CD4-positive, alpha-beta T cell treated with Interleukin-6 for 4 hours (primary cell): ENCODE measurements around the gene TP53TG5.
A peak's percentile ranks its signal among the peaks of the same experiment; 100 is the strongest.
"Not testable (repeated sequence)": the region's sequence is repeated elsewhere in the genome, so short reads cannot be mapped to it uniquely, and the experiment has no call there.

ENCODE experiments used
- DNase-seq: peaks from one replicate; pipeline ENCODE4 v3.0.0-alpha.2; 2020; ENCODE audit warnings: mixed read lengths

TP53TG5 gene

GRCh38 chr20:45366192-45366591 lies 11.9 kb downstream of the TP53TG5 start:
- DNase-seq = no peak

DNA sequence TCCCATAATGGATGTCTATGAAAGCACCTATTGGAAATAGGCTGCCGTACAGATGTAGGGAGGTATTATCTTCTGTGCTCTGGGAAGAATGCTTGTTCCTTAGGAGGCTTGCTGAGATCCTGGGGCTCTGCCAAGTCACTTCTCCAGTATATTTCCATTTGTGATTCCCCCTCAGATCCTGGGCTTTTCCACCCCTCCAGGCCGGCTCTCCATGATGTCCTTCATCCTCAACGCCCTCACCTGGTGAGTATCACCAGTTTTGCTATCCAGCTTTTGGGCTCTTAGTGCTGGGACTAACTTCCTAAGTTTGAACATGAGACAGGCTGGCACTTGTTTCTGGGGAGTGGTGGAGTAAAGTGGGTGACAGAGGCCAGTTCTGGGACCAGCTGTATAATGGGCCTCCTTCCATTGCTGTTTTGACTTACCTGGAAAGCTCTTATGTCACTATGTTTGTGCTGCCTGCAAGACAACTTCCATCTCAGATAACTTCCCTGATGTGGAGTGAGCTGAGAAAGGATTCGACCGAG lies 12.6 kb downstream of the TP53TG5 start:
- DNase-seq = no peak

GRCh38 chr20:45363611-45364492 lies 14.3 kb downstream of the TP53TG5 start:
- DNase-seq = no peak

DNA sequence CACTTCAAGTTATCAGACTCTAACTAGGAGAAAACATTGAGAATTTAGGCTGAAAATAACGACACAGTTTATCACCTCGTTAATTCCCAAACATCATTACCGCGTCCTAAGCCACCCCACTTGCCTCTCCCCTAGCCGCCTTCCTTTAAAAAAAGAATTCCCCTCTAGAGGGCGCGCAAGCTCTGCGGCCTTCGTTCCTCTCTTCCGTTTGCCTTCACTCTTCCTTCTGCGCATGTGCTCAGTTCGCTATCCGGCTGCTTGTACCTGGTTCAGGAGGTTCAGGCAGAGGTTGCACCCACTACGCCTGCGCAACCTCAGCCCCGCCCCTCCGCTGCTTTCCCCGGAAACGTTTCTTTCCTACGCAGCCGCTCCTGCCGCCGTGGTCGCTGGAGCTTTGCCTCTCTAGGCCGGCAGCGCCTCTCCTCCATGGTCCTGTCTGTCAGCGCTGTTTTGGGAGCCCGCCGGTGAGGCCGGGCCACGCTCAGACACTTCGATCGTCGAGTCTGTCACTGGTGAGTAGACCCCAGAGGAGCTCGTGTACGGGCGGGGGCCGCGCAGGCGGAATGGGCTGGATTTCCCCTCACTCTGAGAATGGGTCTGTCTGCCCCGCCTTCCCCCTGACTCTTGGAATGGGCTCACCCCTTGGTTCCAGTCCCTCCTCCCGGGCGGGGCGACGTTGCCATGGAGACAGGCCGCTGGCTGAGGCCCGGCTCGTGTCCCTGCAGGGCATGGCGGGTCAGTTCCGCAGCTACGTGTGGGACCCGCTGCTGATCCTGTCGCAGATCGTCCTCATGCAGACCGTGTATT lies 15.1 kb downstream of the TP53TG5 start, which contains the start of gene SYS1:
SYS1 (plus strand) TSS at position 353 of the 807 bp plus-strand sequence; CDS start at position 729, 376 bp downstream.
- DNase-seq = peak; percentile 99

DNA sequence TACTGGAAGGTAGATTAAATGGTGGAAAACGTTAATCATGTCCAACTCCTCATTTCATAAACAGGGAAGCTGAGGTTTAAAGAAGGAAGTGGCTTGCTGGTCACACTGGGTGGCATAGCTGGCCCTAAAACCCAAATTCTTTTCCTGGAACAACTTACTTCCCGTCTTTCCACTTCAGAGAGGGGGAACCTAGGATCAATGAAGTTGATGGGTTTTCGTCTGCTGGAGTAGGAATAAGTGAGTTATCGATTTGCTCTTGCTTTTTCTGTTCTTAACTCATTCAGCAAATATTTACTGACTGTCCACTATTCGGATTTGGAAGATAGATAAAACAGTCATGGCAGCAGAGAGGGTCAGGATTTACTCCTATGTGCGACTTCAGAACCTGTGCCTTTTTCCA lies 16.3 kb downstream of the TP53TG5 start:
- no peak for DNase-seq

DNA sequence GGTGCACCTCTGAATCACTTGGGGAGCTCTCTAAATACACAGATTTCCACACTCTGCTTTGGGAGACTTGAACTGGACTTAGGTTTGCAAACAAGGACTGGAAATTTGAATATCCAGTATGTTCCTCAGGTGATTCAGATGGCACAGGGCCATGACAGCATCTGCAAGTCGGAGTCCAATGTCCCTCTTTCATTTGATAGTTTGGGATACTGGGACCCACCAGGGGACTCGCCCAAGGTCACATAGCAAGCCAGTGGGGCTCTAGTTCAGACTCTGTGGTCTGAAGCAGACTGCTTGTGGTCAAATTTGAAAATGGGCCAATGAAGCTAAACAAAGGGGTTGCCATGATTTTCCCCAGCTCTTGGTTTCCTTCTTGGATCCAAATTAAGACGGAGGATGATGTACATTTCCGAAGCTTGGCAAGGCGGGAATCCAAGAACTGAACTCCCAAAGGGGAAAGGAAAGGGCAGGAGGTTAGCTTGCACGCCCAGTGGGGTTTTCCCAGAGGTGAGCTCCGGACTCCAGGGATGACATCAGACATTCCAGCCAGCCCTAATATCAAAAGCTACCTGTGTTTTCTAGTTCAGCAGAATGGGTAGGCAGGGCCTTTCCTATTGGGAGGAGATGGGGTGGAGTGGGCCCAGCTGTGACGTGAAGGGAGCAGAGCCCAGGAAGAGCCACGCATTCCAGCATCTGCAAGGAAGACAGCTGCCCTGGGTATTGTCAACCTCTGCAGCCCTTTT lies 18.5 kb downstream of the TP53TG5 start:
- DNase-seq = no peak

DNA sequence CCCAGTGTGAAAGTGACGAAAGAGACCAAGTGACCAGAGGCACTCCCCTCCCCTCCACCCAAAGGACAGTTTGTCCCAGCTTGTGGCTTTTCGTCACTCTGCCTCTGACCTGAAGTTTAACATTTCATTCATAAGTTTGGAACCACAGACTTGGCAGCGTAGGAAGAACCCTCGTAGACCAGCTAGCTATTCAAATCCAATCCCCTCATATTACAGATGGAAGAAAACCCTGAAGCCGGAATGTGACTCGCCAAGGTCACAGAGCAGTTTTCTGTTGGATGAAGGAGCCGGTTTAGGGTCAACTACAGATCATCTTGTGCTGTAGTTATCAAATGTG lies 19.1 kb downstream of the TP53TG5 start:
- no peak for DNase-seq

DNA sequence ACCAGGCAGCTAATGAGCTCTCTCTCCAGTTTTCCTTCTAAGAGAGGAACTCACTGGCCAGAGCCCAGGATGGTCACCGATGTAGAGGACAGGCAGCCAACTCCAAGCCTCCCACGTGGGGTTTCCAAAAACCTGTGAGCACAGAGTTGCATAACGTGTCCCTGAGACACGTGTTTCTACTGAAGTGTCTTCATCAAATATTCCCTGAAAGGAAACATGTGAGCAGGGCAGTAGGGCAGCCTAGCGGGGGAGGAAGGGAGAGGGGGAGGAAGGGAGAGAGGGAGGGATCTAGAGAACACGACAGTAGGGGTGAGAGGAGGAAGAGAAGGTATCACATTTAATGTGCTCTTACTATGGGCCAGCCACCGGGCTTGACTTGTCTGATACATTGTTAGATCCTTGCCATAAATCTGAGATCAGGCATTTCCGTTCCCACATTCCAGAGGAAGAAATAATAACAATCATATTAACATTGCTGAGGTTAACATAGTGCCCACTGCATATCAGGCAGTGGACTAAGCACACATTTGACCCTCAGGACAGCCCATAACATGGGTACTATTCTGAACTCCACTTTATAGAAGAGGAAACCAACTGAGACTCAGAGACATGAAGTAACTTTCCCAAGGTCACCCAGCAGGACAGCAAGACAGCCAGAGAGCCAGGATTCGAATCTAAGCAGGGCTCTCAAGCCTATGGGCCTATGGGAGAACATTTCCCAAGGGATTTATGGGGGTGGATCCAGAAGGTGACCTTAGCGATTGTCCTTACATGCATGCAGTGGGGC lies 19.6 kb downstream of the TP53TG5 start:
- no peak for DNase-seq

DNA sequence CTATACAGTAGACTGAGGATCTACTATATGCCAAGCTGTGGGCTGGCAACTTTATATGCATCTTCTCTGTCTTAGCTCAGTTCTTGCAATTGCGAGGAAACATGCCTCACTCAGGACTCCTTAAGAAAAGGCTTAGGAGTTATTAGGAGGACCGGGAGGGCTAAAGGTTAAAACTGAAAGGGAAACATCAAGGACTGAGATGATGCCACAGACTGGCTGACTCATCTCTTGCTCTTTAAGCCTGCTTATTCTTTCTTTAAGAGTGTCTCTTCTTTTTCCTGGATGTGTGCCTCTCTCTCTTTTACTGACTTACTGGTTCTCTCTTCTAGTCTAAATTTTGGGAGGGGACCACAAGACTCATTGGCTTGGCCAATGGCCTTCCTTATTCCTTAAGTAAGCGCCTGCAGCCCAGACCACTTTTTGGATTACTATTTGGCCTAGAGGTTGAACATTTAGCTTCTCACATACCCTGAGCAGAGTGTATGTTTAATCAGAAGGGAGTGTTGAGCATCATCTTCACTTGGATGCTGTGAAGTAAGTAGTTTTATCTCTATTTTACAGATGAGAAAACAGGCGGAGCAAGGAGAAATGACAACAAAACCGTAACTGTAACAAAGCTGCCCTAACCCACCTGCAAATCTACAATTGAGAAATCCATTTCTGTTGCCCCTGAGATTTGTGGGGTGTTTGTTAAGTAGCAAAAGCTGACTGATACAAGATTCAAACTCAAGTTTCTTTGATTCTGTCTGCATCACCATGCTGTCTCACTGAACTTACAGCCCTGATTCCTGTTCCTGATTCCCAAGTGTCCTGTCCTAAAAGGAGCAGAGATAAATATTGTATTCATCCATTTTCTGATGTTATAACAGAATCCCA lies 22.7 kb downstream of the TP53TG5 start:
- no peak for DNase-seq

- DNase-seq = no peak
Observed at GRCh38 chr20:45354423-45355208, 23.5 kb downstream of the TP53TG5 start.

GRCh38 chr20:45353746-45354145 lies 24.4 kb downstream of the TP53TG5 start:
- DNase-seq = no peak

- no peak for DNase-seq
Observed at GRCh38 chr20:45352729-45353128, 25.4 kb downstream of the TP53TG5 start.

GRCh38 chr20:45350795-45351194 lies 27.3 kb downstream of the TP53TG5 start:
- not testable (repeated sequence) for DNase-seq

DNA sequence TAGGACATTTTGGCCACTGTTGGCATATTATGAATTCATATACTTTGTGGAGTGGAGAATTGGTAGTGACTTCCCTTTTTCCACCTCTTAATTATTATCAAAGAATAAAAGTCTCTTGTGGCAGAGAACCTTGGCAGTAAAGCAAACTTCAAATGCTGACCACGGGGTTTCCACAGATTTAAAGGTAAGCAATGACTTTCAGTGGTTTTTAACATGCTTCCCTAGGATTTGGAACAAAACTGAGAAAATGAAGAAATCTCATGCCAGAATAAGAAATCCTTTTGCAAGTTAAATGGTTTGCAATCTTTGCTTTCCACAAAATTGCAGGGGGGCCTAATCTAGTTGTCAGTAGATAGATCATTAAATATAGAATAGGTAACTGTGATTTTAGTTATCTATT lies 27.9 kb downstream of the TP53TG5 start:
- DNase-seq = no peak

DNA sequence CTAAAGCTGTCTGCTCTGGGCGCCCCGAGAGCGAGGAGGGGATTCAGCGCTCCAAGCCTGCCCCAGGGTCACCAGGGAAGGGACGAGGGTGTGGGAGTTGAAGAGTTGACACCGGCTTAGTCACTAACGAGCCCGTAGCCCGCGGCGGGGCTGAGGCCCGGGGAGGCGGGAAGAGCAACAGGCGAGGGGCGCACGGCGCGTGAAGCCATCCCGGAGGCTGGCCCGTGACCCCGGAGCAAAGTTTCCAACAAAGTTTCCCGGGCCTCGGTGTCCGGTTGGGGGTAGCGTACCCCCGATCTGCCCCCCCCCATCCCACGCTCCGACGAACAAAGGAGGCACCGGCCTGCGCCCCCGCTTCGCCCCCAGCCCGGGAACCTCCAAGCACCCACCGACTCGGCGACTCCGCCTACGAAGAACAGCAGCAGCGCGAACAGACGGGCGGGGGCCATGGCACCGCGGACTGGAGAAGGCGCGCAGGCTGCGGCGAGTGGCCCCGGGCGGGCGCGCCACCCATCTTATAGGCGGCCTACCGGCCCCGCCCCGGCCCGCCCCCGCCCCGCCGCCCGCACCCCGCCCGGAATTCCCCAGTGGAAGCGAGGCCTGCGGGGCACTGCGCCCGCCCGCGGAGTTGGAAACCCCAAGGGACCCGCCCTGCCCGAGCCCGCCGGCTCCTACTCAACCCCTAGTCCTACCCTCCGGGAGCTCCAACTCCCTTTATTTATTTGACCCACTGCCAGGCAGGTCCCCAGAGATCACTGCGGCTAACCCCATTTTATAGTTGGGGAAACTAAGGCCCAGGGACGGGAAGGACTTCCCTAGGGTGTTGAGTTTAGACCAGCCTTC lies 30.0 kb downstream of the TP53TG5 start, which contains the start of gene SDC4:
SDC4 (minus strand) TSS at position 489 of the 843 bp plus-strand sequence; CDS start at position 449, 40 bp downstream.
- peak; percentile 61 for DNase-seq

DNA sequence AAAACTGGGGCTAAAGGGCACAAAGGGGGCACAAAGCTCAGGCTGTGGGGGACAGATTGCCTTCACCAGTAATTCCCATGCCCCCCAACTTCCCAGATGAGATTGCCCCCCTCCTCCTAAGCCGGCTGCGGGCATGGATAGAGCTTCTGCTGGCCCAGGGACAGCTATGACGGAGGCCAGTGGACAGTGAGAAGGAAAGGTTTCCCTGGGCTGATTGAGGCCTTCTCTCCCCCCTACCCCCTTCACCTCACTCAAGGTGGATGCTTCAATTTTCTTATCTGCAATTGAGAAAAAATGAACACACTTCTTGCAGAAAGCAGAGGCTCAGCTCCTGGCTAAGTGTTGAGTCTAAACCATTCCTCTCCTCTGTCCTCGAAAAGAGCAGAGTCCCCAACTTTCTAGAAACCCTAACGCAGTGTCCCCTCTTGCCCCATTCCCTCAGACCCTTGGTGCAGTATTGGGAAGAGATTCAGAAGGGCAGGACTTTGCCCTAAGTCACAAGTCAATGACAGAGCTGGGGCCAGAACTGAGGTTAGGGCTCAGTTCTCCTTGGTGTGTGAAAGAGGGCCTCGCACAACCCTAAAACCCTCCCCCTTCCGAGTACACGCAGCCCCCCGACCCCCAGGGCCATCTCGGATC lies 30.7 kb downstream of the TP53TG5 start:
- DNase-seq = no peak

GRCh38 chr20:45346851-45347250 lies 31.3 kb downstream of the TP53TG5 start:
- DNase-seq = no peak

DNA sequence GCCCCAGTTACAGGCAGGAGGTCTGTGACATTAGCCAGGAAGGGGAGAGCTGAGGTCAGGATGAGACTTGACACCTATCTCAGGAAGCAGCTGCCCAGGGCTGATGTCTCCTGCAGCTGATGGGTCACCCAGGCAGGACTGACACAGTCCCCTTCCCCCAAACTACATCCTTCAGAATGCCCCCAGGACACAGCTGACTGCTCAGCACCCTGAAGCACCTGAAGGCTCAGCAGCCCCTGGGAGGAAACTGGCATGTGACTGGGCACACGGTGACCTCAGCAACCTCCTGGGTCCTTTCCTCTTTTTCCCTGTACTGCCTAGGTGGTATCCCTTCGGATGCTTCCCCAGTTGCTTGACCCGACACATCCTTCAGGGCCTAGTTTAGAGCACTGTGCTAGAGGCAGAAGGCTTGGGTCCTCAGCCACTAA lies 31.8 kb downstream of the TP53TG5 start:
- DNase-seq = no peak
